Heart right ventricle (tissue), 16 donors: ENCODE data around the gene IL18RAP. TPM values are rescaled to one million over a fixed set of nuclear protein-coding genes. Genes with fewer than 3 reads are reported as not detected.

Experiments
- ATAC-seq, 8 donors: fragments of 200-7000 bp; cut with Tn5 transposase; one replicate each; pipeline ENCODE4 v1.9.1; 2020; ENCODE audit warnings: mild to moderate bottlenecking in 8 of 8, moderate library complexity in 8 of 8, moderate number of reproducible peaks in 1 of 8
- DNase-seq, 2 donors: peaks; one replicate each; pipeline ENCODE4 v3.0.0-alpha.2; 2020
- H3K27ac ChIP-seq, 10 donors: fragments of 200-600 bp; sonication (generic) in 2 of 10; one replicate each; pipeline versions ENCODE4 v1.5.0 to v1.8.0; 2020 to 2022; ENCODE audit warnings: mild to moderate bottlenecking in 3 of 10
- H3K27me3 ChIP-seq, 7 donors: fragments of 200-600 bp; one replicate each; pipeline ENCODE4 v1.8.0; 2021 to 2022; ENCODE audit warnings: mild to moderate bottlenecking in 2 of 7
- H3K36me3 ChIP-seq, 9 donors: fragments of 200-600 bp; sonication (generic) in 1 of 9; one replicate each; pipeline versions ENCODE4 v1.5.0 to v1.8.0; 2020 to 2022; ENCODE audit warnings: mild to moderate bottlenecking in 2 of 9
- H3K4me1 ChIP-seq, 9 donors: fragments of 200-600 bp; sonication (generic) in 1 of 9; one replicate each; pipeline versions ENCODE4 v1.5.0 to v1.8.0; 2020 to 2022; ENCODE audit warnings: mild to moderate bottlenecking in 4 of 9
- H3K4me3 ChIP-seq, 10 donors: fragments of 200-600 bp; sonication (generic) in 2 of 10; one replicate each; pipeline versions ENCODE4 v1.5.0 to v1.8.0; 2020 to 2022; ENCODE audit warnings: mild to moderate bottlenecking in 7 of 10, moderate library complexity in 2 of 10
- H3K9me3 ChIP-seq, 11 donors: fragments of 200-600 bp in 10 of 11; sonication (generic) in 2 of 11; one replicate each; pipeline versions ENCODE4 v1.5.0 to v1.8.0; 2013 to 2022; ENCODE audit warnings: mild to moderate bottlenecking in 2 of 11, control low read depth in 1 of 11, moderate library complexity in 1 of 11
- WGBS, 2 donors: extraction: QIAGEN DNeasy Blood & Tissue Kit; methylation state at CpG; one replicate each; pipeline ENCODE4 v1.1.7; 2013; ENCODE audit warnings: inconsistent platforms in 1 of 2; 5-methylcytosine and 5-hydroxymethylcytosine counted together
- intact Hi-C, 10 donors: fragments of 100-400 bp; cut with DNase I; formaldehyde crosslinking; loops; one replicate each; pipeline versions ENCODE4 v1.11.1 to v1.14.2; 2022
- polyA plus RNA-seq, 2 donors: library from polyadenylated mRNA; stranded (reverse); fragments of 200-250 nt; gene quantifications; one replicate each; pipeline ENCODE4 v1.2.3, GENCODE V29; 2013
- total RNA-seq, 10 donors: library from RNA; stranded (reverse); fragmentation: NEBNext Ultra II Directional in 3 of 10; extraction: Animal tissue kit (Norgen Biotek cat#: 25700) in 3 of 10; gene quantifications; one replicate each; pipeline versions ENCODE4 v1.2.1 to v1.2.4, GENCODE V29; 2021 to 2023
- TF ChIP-seq, protein P1 (sequence below), 9 donors: fragments of 200-600 bp; sonication (generic) in 2 of 9; IDR thresholded peaks; one replicate each; pipeline versions ENCODE4 v1.5.0 to v1.8.0; 2021 to 2022; ENCODE audit warnings: antibody characterized with exemption in 9 of 9, mild to moderate bottlenecking in 5 of 9, moderate library complexity in 1 of 9
- donor health status: Arrhythmogenic right ventricular cardiomyopathy.
- donor health status: ischemic (EF 13 %, LVEDD 7.1; RV severe dilation, severe dysfunction).
- donor health status: healthy with polysubstance abuse.
- donor health status: DM: no; HTN: yes; CAD: no.
- donor health status: DM: no; HTN: no; CAD: no.
- donor health status: ischemic (EF 25% LVEDD 6.9; RV normal size, moderate dysfunction).
- donor health status: ischemic (EF 25% LVEDD 5.7; RV mildly dilated, moderate dysfunction).
- donor health status: healthy.
- donor health status: DM: yes; HTN: yes; CAD: no.
- donor health status: Ischemic cardiomyopathy.
- donor health status: ischemic (EF 35%, LVEDD 5.7; RV mildly dilated, moderate dysfunction).
- donor health status: nonischemic (EF 11% LVEDD 7.7; RV severe dilation, severe dysfunction).
- donor health status: DM: yes; HTN: yes; CAD: no.
- donor health status: PGD.
- donor health status: ischemic (EF 29% LVEDD 5.4; RV normal size, mild dysfunction).
- donor health status: nonischemic (EF 23%, LVEDD 6.1; RV moderate dilation, normal function).

IL18RAP gene
- total and polyA plus RNA-seq, 12 donors: 0.12 to 1.2 (median 0.49) TPM; not detected in 3

DNA sequence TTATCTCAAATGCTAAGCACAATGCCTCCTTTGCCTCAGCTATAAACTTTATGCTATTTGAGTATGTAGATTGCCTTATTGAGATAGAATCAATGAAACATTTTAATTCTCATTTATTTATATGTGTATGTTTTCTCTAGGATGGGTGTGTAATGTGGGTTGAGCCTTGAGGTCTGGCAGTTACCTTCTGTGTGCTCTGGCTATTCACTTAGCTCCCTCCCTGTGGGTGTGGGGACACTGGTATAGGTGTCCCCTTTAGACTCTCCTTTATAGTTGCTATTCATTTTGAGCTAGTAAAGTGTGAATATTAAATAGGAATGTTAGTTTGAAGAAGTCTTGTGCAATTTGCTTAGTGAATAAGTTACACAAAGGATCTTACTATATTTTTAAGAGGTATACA is 51.8 kb downstream of the IL18RAP start:
- intact Hi-C loops: loop anchor here in 9 of 10 donors (5.0 to 10.0 kb wide), 6 partner anchors 138 to 230 kb away; partner anchors contain the start of gene SLC9A2 (in 5 of the 9)
- no peaks in the 10 kb centered on the region for H3K4me1 ChIP-seq
- no peaks in the 10 kb centered on the region for H3K36me3 ChIP-seq
- H3K27ac ChIP-seq: no peak overlapping the region
- no peak for DNase-seq
- peaks cover 0 to 8% (median 2%) of the 10 kb centered on the region in 11 donors for H3K9me3 ChIP-seq
- ATAC-seq: no peak
- no peak overlapping the region for H3K4me3 ChIP-seq
- TF ChIP-seq, protein P1, sequence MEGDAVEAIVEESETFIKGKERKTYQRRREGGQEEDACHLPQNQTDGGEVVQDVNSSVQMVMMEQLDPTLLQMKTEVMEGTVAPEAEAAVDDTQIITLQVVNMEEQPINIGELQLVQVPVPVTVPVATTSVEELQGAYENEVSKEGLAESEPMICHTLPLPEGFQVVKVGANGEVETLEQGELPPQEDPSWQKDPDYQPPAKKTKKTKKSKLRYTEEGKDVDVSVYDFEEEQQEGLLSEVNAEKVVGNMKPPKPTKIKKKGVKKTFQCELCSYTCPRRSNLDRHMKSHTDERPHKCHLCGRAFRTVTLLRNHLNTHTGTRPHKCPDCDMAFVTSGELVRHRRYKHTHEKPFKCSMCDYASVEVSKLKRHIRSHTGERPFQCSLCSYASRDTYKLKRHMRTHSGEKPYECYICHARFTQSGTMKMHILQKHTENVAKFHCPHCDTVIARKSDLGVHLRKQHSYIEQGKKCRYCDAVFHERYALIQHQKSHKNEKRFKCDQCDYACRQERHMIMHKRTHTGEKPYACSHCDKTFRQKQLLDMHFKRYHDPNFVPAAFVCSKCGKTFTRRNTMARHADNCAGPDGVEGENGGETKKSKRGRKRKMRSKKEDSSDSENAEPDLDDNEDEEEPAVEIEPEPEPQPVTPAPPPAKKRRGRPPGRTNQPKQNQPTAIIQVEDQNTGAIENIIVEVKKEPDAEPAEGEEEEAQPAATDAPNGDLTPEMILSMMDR (IDR thresholded peaks at IDR 0.05): no peak
- H3K27me3 ChIP-seq: peaks cover 0 to 65% (median 32%) of the 10 kb centered on the region in 7 donors

DNA sequence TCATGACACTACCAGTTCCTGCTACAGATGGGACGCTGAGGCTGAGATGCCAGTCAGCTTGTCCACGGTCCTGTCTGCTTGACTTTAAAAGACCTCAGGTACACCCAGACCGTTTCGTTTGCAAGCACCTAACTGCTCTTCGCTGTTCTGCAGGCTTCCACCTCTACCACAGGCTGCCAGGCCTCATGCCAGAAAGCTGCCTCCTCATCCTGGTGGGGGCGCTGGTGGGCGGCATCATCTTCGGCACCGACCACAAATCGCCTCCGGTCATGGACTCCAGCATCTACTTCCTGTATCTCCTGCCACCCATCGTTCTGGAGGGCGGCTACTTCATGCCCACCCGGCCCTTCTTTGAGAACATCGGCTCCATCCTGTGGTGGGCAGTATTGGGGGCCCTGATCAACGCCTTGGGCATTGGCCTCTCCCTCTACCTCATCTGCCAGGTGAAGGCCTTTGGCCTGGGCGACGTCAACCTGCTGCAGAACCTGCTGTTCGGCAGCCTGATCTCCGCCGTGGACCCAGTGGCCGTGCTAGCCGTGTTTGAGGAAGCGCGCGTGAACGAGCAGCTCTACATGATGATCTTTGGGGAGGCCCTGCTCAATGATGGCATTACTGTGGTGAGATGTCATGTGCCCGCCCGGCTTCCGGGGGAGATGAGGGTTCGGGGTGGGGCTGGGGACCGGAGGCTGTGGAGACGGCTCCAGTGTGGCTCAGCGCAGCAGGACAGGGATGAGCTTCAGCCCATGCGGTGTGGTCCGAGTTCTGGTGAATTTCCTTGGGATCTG is 55.9 kb downstream of the IL18RAP start:
- TF ChIP-seq, protein P1 (IDR thresholded peaks at IDR 0.05): no peak
- ATAC-seq: no peak
- DNase-seq: no peak
- Histone ChIP-seq H3K27ac (no peak overlapping the region), H3K27me3 (peaks cover 0 to 48% (median 27%) of the 10 kb centered on the region in 7 donors), H3K36me3 (no peaks in the 10 kb centered on the region), H3K4me1 (no peaks in the 10 kb centered on the region), H3K4me3 (no peak overlapping the region), H3K9me3 (no peaks in the 10 kb centered on the region)
- intact Hi-C loops: loop anchor here in 5 of 10 donors (5.0 to 10.0 kb wide), 4 partner anchors 136 to 226 kb away; partner anchors contain the start of gene SLC9A2 (in 3 of the 5)
- WGBS, 2 donors: 89% methylated on average over 36 of the region's 36 CpGs

DNA sequence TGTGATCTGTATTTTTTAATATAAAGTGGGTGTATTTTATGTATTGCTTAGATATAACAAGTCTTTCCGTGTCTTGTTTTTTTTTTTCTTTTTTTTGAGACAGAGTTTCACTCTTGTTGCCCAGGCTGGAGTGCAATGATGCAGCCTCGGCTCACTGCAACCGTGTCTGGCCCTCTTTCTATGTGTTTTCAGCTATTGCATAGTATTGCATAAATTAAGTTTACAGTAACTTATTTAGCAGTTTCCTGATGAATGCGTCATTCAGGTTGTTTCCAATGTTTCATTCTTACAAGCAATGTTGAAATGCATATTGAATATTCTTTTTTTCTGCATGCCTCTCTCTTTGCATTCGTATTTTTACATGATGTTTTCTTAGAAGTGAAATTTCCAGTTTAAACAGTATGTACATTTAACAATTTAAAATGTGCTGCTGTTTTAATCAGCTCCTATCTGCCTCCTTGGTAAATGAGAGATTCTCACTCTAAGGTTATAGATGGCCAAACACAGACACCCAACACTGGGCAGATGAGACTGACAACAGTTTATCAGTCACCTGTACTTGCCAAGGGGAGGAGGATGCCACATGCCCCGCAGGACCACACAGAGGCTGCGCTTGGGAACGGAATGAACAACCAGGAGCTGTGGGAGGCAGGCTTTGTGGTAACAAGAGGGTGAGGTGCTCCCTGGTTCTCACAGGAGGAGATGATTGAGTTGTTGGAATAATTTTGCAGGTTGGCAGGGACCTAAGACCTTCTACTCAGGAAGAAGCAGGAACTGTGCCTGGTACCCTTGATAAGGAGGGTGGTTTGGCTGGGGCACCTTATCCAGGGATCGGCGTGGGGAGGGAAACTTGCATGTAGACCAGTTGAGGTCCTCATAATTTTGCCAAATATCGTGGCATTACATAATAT is 57.6 kb downstream of the IL18RAP start:
- Histone ChIP-seq H3K36me3 (no peaks in the 10 kb centered on the region), H3K27me3 (peaks cover 0 to 40% (median 10%) of the 10 kb centered on the region in 7 donors), H3K27ac (no peak overlapping the region), H3K4me3 (no peak overlapping the region), H3K9me3 (no peaks in the 10 kb centered on the region), H3K4me1 (no peaks in the 10 kb centered on the region)
- intact Hi-C loops: no loop called here
- ATAC-seq: no peak
- no peak for DNase-seq
- TF ChIP-seq, protein P1 (IDR thresholded peaks at IDR 0.05): no peak
- 76 to 83% methylated on average over 11 of the region's 11 CpGs for WGBS, 2 donors

DNA sequence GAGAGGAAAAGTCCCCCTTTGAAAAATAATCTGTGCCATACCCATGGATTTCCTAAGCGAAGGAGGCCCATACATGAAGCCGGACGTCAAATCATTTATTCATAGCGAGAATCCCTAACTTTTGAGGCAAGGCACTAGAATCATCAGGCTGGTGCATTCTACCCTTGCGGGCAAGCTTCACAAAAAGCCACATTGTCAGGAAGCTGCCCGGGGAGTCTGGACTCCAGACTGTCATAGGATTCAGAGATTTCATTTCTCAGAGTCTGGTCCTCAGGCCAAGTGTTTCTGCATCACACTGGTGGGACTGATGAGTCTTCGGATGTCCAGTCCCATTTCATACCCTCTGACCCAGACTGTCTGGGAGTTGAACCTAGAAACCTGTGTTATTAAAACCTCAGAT is 59.0 kb downstream of the IL18RAP start:
- Histone ChIP-seq H3K36me3 (no peaks in the 10 kb centered on the region), H3K4me3 (no peak overlapping the region), H3K4me1 (no peaks in the 10 kb centered on the region), H3K27ac (no peak overlapping the region), H3K27me3 (peaks cover 0 to 34% (median 16%) of the 10 kb centered on the region in 7 donors), H3K9me3 (no peaks in the 10 kb centered on the region)
- intact Hi-C loops: no loop called here
- no peak for ATAC-seq
- TF ChIP-seq, protein P1 (IDR thresholded peaks at IDR 0.05): no peak
- no peak for DNase-seq
- 74 to 76% methylated on average over 7 of the region's 7 CpGs for WGBS, 2 donors
